ENCODE measurements around the gene MKRN2.

DNA sequence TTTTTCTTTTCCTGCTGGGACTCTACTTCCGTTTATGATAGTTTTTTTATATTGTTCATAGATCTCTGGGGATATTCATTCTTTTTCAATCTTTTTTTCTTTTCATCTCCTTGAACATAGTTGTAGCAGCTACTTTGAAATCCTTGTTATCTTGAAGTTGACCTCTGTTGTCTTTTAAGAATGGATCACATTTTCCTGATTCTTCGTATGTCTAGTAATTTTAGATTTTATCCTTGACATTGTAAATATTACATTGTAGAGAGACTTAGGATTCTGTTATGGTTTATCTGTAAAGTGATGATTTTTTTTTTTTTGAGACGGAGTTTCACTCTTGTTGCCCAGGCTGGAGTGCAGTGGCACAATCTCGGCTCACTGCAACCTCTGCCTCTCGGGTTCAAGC is 20.5 kb downstream of the MKRN2 start:
- TF ChIP-seq, protein P1, sequence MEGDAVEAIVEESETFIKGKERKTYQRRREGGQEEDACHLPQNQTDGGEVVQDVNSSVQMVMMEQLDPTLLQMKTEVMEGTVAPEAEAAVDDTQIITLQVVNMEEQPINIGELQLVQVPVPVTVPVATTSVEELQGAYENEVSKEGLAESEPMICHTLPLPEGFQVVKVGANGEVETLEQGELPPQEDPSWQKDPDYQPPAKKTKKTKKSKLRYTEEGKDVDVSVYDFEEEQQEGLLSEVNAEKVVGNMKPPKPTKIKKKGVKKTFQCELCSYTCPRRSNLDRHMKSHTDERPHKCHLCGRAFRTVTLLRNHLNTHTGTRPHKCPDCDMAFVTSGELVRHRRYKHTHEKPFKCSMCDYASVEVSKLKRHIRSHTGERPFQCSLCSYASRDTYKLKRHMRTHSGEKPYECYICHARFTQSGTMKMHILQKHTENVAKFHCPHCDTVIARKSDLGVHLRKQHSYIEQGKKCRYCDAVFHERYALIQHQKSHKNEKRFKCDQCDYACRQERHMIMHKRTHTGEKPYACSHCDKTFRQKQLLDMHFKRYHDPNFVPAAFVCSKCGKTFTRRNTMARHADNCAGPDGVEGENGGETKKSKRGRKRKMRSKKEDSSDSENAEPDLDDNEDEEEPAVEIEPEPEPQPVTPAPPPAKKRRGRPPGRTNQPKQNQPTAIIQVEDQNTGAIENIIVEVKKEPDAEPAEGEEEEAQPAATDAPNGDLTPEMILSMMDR (IDR thresholded peaks at IDR 0.05): no peak
- TF ChIP-seq POLR2A (IDR thresholded peaks at IDR 0.05): no peak
- TF ChIP-seq EP300 (IDR thresholded peaks at IDR 0.05): no peak
- TF ChIP-seq POLR2AphosphoS5 (IDR thresholded peaks at IDR 0.05): no peak
